NCI-H2171 treated with DMSO at 0.1 percent for 48 hours (cell line): ENCODE results near the gene TMEM260.
"Not testable (repeated sequence)": the region's sequence is repeated elsewhere in the genome, so short reads cannot be mapped to it uniquely, and the experiment has no call there.

Experiments
- DNase-seq: peaks from one replicate; lab custom pipeline; 2025; lab: John Stamatoyannopoulos, UW

TMEM260 gene

DNA sequence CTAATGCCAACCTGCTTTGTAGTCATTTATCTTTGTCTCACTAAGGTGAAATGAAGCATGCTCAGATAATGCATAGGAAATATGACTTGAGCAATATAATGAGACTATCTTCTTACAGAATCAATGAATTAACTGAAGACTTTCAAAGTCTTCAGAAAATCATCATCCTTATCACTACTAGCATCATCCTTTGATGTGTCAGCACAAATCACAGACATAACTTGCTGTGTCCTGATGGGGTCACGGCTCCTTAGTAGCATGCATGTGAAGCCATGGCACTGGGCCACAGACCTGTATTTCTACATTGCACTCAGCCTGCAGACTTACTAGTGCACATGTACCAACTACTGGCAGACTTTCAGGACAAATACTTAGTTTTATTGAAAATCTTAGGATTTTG is 18.9 kb downstream of the TMEM260 start:
- no peak for DNase-seq

DNA sequence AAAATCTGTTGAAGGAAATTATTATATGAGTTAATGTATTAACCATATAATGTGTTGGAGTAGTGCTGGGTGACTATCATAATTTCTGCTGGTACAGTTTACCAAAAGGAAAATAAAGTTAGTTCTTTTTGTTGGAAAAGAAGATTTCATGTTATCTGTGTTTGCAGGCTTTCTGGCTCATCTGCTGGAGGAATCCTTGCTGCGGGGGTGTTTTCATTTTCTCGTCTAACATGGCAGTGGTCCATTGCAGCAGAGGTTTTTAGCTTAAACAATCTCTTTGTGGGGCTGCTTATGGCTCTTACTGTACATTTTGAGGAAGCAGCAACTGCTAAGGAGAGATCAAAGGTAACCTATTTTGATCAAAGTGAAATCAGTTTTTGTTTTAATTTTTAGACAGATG is 24.1 kb downstream of the TMEM260 start:
- DNase-seq = no peak

- peak; percentile 25 for DNase-seq
These were observed 29.1 kb downstream of the TMEM260 start for GRCh38 chr14:56608689-56609088.

- not testable (repeated sequence) for DNase-seq
These were observed 32.1 kb downstream of the TMEM260 start for GRCh38 chr14:56611663-56612062.

- no peak for DNase-seq
These were observed 37.5 kb downstream of the TMEM260 start for GRCh38 chr14:56617084-56617483.

GRCh38 chr14:56630707-56631106 is 51.1 kb downstream of the TMEM260 start:
- DNase-seq = no peak

GRCh38 chr14:56632195-56632594 is 52.6 kb downstream of the TMEM260 start:
- no peak for DNase-seq

GRCh38 chr14:56633544-56633943 is 53.9 kb downstream of the TMEM260 start:
- no peak for DNase-seq

GRCh38 chr14:56635041-56635440 is 55.4 kb downstream of the TMEM260 start:
- no peak for DNase-seq

DNA sequence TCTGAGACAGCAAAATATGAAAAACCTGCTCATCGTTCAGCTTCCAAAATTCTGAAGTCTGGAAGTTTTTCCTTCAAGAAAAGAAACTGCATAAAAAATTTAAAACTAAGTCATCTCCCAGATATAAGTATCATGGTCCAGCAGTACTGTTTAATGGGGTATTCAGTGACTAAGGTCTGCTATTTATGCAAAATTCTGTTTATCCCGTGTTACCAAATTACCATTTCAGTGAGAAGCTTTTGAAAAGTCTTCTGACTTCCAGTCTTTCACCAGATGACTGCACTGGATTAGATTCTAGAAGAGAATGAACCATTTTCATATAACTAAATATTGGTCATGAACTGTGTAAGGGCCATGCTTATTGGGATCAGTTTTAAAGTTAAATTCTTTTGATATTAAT is 67.9 kb downstream of the TMEM260 start:
- no peak for DNase-seq

- DNase-seq = no peak
These were observed 69.1 kb downstream of the TMEM260 start for GRCh38 chr14:56648508-56649301.

DNA sequence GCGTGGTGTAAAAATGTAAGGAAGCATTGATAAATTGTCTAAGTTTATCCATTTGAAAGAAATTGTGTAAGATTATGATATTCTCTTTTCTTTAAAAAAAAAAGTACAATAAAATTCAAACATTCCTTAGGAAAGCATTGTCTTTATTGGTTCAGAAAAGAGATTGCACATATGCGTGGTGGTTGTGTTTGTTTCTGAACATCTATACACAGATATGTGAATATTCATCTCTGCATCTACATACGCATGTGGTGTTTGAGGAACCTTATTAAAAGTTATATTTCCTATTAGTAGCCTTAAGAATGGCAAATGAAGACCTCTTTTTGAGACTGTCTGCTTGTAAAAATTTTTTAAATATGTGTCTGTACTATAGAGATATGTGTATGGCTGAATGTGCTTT is 69.8 kb downstream of the TMEM260 start:
- no peak for DNase-seq

DNA sequence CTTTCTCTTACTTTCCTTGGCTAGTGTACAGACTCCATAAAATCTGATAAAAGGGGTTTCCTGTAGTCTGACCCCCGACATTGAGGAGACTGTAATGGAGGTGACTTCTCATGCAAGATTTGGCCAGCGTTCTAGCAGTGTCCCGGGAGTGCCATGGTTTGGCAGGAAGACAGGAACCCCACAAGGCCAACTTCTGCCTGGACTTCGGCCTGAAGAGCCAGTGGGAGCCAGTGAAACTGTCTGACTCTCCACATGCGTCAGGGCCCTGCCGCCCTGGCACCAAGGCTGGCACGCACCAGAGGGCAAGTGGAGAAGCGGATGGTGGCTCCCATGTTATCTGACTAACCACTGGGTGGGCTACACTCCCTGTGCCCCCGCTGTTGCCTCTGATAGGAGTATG is 70.5 kb downstream of the TMEM260 start:
- no peak for DNase-seq

DNA sequence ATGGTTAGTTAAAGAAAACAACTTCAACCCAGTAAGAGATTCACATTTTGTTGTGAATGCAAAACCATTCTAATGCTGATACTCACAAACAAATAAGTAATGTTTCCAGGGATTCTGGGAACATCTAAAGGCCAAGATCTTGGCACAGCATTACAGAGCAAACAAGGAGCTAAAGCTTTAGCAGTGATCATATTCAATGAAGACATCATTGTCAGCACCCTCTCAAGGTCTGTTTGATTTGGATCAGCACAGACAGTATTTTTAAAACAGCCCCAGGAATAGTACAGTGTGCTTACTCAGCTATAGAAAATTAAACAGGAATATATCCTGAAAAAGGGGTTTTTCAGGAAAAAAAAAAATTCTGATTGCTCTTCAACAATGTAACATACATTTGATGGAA is 71.4 kb downstream of the TMEM260 start:
- DNase-seq = no peak

- DNase-seq = no peak
These were observed 78.0 kb downstream of the TMEM260 start for GRCh38 chr14:56657604-56658003.

DNA sequence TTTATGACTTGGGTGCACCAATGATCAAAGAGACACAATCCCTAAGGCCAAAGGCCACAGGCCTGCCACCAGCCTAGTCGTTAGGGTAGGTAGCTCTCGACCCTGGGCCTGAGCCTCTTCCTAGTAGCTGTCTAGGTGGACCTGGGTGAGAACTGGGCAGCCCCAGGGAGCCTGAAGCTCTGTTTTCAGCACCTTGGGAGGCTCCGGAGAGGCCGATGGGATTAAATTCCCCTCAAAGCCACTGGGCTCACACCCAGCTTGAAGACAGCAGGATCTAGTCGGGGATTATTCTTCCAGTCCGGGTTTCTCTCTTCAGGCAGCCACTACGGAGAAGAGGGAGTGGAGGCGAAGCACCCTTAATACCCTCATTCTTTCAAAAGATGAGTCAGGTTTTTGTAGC is 79.8 kb downstream of the TMEM260 start:
- DNase-seq = no peak

- peak; percentile 72 for DNase-seq
These were observed 80.5 kb downstream of the TMEM260 start for GRCh38 chr14:56659964-56660551.

DNA sequence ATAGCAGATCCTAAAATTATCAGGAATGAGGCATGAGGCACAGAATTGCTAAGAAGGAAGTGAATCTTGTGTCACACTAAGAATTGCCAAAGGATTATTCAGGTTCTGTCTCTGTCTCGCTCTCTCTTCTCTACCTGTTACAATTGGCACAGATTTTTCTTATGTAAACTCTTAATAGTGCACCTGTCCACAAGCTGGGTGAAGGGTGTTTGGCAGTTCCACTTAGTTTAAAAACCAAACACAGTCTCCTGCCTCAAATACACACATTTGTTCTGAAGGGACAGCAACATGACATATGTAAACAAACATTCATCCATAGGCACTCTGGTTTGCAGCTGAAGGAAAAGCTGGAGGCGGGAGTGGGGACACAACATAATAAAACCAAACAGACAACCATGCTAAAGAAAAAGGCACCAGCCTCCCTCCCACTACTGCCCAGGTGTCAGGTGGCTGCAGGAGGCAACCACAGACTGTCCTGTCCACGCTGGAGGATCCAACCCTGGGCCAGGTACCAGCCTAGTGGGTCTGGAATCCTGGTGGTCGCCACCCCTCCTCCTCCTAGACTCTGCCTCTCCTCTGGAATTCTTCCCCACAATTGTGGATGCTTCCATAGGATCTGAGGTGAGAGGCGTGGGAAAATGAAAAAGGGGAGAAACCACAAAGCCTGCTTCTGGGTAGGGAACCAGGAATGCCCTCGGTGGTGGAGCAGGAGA is 81.2 kb downstream of the TMEM260 start:
- no peak for DNase-seq

- DNase-seq = no peak
These were observed 81.9 kb downstream of the TMEM260 start for GRCh38 chr14:56661478-56661877.

DNA sequence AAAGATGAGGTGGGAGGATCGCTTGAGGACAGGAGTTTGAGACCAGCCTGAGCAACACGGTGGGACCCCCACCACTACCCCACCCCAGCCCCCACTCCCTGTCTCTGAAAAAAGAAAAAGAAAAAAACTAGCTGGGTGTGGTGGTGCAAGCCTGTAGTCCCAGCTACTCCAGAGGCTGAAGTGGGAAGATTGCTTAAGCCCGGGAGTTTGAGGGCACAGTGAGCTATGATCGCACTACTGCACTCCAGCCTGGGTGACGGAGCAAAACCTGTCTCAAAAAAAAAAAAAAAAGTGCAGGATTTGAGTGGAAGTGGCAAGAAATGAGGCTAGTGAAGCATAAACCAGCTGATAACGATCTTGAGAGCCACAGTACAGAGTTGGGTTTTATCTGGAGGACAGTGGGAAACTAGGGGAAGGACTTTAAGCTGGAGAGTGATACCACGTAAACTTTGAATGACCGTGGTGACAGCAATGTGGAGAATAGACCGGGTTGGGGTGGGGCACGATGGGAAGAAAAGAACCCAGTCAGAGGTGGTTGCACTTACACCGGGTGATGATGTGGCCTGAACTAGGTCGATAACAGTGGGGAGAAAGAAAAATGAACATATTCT is 85.3 kb downstream of the TMEM260 start:
- DNase-seq = no peak

GRCh38 chr14:56666294-56666693 is 86.7 kb downstream of the TMEM260 start:
- peak; percentile 41 for DNase-seq

- no peak for DNase-seq
These were observed 87.1 kb downstream of the TMEM260 start for GRCh38 chr14:56666716-56667115.

GRCh38 chr14:56667290-56667689 is 87.7 kb downstream of the TMEM260 start:
- DNase-seq = not testable (repeated sequence)
